SJCRH30 (cell line): ENCODE results near the gene LBH. TPM values are rescaled to one million over a fixed set of nuclear protein-coding genes. Genes with fewer than 3 reads are reported as not detected.

ENCODE experiments used
- DNase-seq, 2 experiments: peaks; one replicate each; pipeline ENCODE4 v3.0.0-alpha.2; 2015 to 2020
- H3K27ac ChIP-seq: fragments of 250-450 bp; sonication (Bioruptor Pico); 2 replicates; pipeline ENCODE4 v1.5.1; 2020; ENCODE audit warnings: mild to moderate bottlenecking, moderate library complexity
- H3K27me3 ChIP-seq: fragments of 250-450 bp; sonication (Bioruptor Pico); 2 replicates; pipeline ENCODE4 v1.5.1; 2020; ENCODE audit warnings: mild to moderate bottlenecking, moderate library complexity
- H3K36me3 ChIP-seq: fragments of 250-450 bp; sonication (Bioruptor Pico); 2 replicates; pipeline ENCODE4 v1.5.1; 2020; ENCODE audit warnings: mild to moderate bottlenecking, moderate library complexity
- H3K4me1 ChIP-seq: fragments of 250-450 bp; sonication (Bioruptor Pico); 2 replicates; pipeline ENCODE4 v1.5.1; 2020; ENCODE audit warnings: mild to moderate bottlenecking, moderate library complexity
- H3K4me3 ChIP-seq: fragments of 250-450 bp; sonication (Bioruptor Pico); 2 replicates; pipeline ENCODE4 v1.5.1; 2020; ENCODE audit warnings: mild to moderate bottlenecking, moderate library complexity
- H3K9me3 ChIP-seq: fragments of 250-450 bp; sonication (Bioruptor Pico); replicated peaks from 2 replicates; pipeline ENCODE4 v1.5.1; 2020; ENCODE audit warnings: mild to moderate bottlenecking, moderate library complexity
- total RNA-seq: library from RNA; depleted of rRNA; stranded (reverse); fragments of >200 nt; shearing (Covaris generic); gene quantifications from 2 replicates; pipeline ENCODE4 v1.2.3, GENCODE V29; 2014

The LBH gene
- total RNA-seq, 1 experiment from 2014 or later = 140 TPM

- Histone ChIP-seq H3K27ac (no peak overlapping the region), H3K4me3 (no peak overlapping the region), H3K27me3 (peaks cover 3% of the 10 kb centered on the region; the same call in 1 of the 2 replicates), H3K36me3 (no peaks in the 10 kb centered on the region), H3K4me1 (no peaks in the 10 kb centered on the region; the same call in 1 of the 2 replicates), H3K9me3 (no peaks in the 10 kb centered on the region)
- no peak for DNase-seq
Observed at GRCh38 chr2:30205456-30205855, 25.9 kb upstream of the LBH start.

- Histone ChIP-seq H3K27me3 (peaks cover 3% of the 10 kb centered on the region; the same call in 1 of the 2 replicates), H3K36me3 (no peaks in the 10 kb centered on the region), H3K9me3 (no peaks in the 10 kb centered on the region), H3K4me1 (no peaks in the 10 kb centered on the region; the same call in 1 of the 2 replicates), H3K4me3 (no peak overlapping the region), H3K27ac (no peak overlapping the region)
- peak in 1 of 2 experiments; percentile 43 for DNase-seq
Observed at GRCh38 chr2:30206461-30207430, 24.6 kb upstream of the LBH start.

GRCh38 chr2:30208453-30208852 is 22.9 kb upstream of the LBH start:
- no peak overlapping the region for H3K27ac ChIP-seq
- no peak overlapping the region for H3K4me3 ChIP-seq
- H3K4me1 ChIP-seq = no peaks in the 10 kb centered on the region; the same call in 1 of the 2 replicates
- no peaks in the 10 kb centered on the region for H3K36me3 ChIP-seq
- peak; percentile 76 to 92 for DNase-seq
- H3K27me3 ChIP-seq = no peaks in the 10 kb centered on the region; the same call in 1 of the 2 replicates
- H3K9me3 ChIP-seq = no peaks in the 10 kb centered on the region

GRCh38 chr2:30209227-30209626 is 22.1 kb upstream of the LBH start:
- Histone ChIP-seq H3K36me3 (no peaks in the 10 kb centered on the region), H3K4me3 (no peak overlapping the region), H3K27ac (no peak overlapping the region), H3K27me3 (no peaks in the 10 kb centered on the region; the same call in 1 of the 2 replicates), H3K9me3 (no peaks in the 10 kb centered on the region), H3K4me1 (no peaks in the 10 kb centered on the region; the same call in 1 of the 2 replicates)
- DNase-seq = no peak

- Histone ChIP-seq H3K4me1 (no peaks in the 10 kb centered on the region; the same call in 1 of the 2 replicates), H3K4me3 (no peak overlapping the region), H3K27me3 (no peaks in the 10 kb centered on the region), H3K27ac (no peak overlapping the region), H3K9me3 (no peaks in the 10 kb centered on the region), H3K36me3 (no peaks in the 10 kb centered on the region)
- no peak for DNase-seq
Observed at GRCh38 chr2:30213326-30213725, 18.0 kb upstream of the LBH start.

GRCh38 chr2:30213907-30214463 is 17.3 kb upstream of the LBH start:
- Histone ChIP-seq H3K27me3 (no peaks in the 10 kb centered on the region), H3K36me3 (no peaks in the 10 kb centered on the region), H3K4me1 (no peaks in the 10 kb centered on the region), H3K27ac (no peak overlapping the region), H3K4me3 (no peak overlapping the region), H3K9me3 (no peaks in the 10 kb centered on the region)
- DNase-seq = no peak

- Histone ChIP-seq H3K4me3 (no peak overlapping the region), H3K4me1 (no peaks in the 10 kb centered on the region), H3K27ac (no peak overlapping the region), H3K36me3 (no peaks in the 10 kb centered on the region), H3K9me3 (no peaks in the 10 kb centered on the region), H3K27me3 (0 out of 2 replicates have a peak, but pooled peaks cover under 1% of the 10 kb centered on the region)
- DNase-seq = no peak
Observed at GRCh38 chr2:30216157-30216556, 15.2 kb upstream of the LBH start.

- no peak overlapping the region for H3K27ac ChIP-seq
- no peak for DNase-seq
- H3K36me3 ChIP-seq = no peaks in the 10 kb centered on the region
- H3K4me3 ChIP-seq = no peak overlapping the region
- H3K4me1 ChIP-seq = no peaks in the 10 kb centered on the region
- no peaks in the 10 kb centered on the region for H3K9me3 ChIP-seq
- H3K27me3 ChIP-seq = 0 out of 2 replicates have a peak, but pooled peaks cover 2% of the 10 kb centered on the region
Observed at GRCh38 chr2:30217644-30218337, 13.5 kb upstream of the LBH start.

GRCh38 chr2:30218338-30218713 is 13.0 kb upstream of the LBH start:
- no peak overlapping the region for H3K27ac ChIP-seq
- no peak overlapping the region for H3K4me3 ChIP-seq
- 0 out of 2 replicates have a peak, but pooled peaks cover 2% of the 10 kb centered on the region for H3K27me3 ChIP-seq
- no peak for DNase-seq
- H3K4me1 ChIP-seq = no peaks in the 10 kb centered on the region
- no peaks in the 10 kb centered on the region for H3K36me3 ChIP-seq
- H3K9me3 ChIP-seq = no peaks in the 10 kb centered on the region

GRCh38 chr2:30218814-30219213 is 12.5 kb upstream of the LBH start:
- no peaks in the 10 kb centered on the region for H3K9me3 ChIP-seq
- no peak for DNase-seq
- H3K27me3 ChIP-seq = 0 out of 2 replicates have a peak, but pooled peaks cover 2% of the 10 kb centered on the region
- no peak overlapping the region for H3K27ac ChIP-seq
- no peaks in the 10 kb centered on the region for H3K4me1 ChIP-seq
- H3K36me3 ChIP-seq = no peaks in the 10 kb centered on the region
- H3K4me3 ChIP-seq = no peak overlapping the region

GRCh38 chr2:30219886-30220875 is 11.2 kb upstream of the LBH start:
- Histone ChIP-seq H3K9me3 (no peaks in the 10 kb centered on the region), H3K27me3 (0 out of 2 replicates have a peak, but pooled peaks cover 2% of the 10 kb centered on the region), H3K36me3 (no peaks in the 10 kb centered on the region), H3K27ac (no peak overlapping the region), H3K4me3 (no peak overlapping the region), H3K4me1 (peaks cover 6% of the 10 kb centered on the region)
- no peak for DNase-seq

GRCh38 chr2:30221531-30221930 is 9.8 kb upstream of the LBH start:
- H3K9me3 ChIP-seq = no peaks in the 10 kb centered on the region

GRCh38 chr2:30222031-30222430 is 9.3 kb upstream of the LBH start:
- no peaks in the 10 kb centered on the region for H3K9me3 ChIP-seq
- H3K4me1 ChIP-seq = peaks cover 15% of the 10 kb centered on the region
- no peak overlapping the region for H3K27ac ChIP-seq
- no peak for DNase-seq
- 0 out of 2 replicates have a peak, but pooled peaks cover 2% of the 10 kb centered on the region for H3K27me3 ChIP-seq
- H3K36me3 ChIP-seq = no peaks in the 10 kb centered on the region
- H3K4me3 ChIP-seq = no peak overlapping the region

More at GRCh38 chr2:30221531-30221930, 9.8 kb upstream of the LBH start:
- no peaks in the 10 kb centered on the region for H3K36me3 ChIP-seq
- H3K27me3 ChIP-seq = 0 out of 2 replicates have a peak, but pooled peaks cover 2% of the 10 kb centered on the region
- no peak overlapping the region for H3K27ac ChIP-seq
- H3K4me1 ChIP-seq = peaks cover 15% of the 10 kb centered on the region
- H3K4me3 ChIP-seq = no peak overlapping the region
- no peak for DNase-seq
